Inflammatory macrophage treated with lipopolysaccharide for 1 hour (primary cell): ENCODE results near the gene RNF111.

ENCODE experiments used
- DNase-seq, 2 donors: peaks; one replicate each; pipeline ENCODE4 v3.0.0-alpha.2; 2020 to 2022

Gene RNF111

DNA sequence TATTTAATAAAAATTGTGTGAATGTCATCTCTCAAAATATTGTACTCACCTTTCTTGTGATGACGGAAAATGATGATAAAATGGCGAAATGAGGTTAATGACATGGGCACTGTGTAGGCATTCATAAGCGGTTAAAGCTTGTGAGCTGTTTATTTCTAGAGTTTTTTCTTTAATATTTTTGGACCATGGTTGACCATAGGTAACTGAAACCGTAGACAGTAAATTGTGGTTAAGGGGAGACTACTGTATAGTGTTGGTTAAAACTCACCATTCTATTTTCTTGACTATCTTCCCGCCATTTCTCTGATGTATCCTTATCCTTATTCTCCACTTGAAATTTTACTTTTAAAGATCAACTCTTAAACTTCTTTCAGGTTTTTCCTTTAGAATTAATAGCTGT, 14.5 kb downstream of the RNF111 start:
- no peak for DNase-seq

DNA sequence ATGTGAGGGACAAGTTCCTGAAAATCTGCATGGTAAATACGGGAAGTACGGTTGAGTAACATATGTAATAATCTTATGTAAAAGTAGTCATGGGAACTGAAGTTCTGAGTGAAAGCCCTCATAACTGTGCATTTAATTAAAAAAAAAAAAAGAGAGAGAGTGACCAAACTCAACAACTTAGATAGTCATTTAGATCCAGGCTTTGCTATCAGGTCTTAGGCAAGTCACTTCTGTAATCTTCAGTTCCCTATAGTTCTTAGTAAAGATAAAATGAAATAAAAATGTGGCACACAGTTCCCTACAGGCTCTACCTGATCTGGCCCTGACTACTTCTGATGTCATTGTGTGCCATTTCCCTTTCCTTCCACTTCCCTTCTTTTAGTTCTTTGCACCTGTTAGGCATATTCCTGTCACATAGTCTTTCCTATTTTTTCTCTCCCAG, 15.0 kb downstream of the RNF111 start:
- DNase-seq, result peak; percentile 82 to 93

DNA sequence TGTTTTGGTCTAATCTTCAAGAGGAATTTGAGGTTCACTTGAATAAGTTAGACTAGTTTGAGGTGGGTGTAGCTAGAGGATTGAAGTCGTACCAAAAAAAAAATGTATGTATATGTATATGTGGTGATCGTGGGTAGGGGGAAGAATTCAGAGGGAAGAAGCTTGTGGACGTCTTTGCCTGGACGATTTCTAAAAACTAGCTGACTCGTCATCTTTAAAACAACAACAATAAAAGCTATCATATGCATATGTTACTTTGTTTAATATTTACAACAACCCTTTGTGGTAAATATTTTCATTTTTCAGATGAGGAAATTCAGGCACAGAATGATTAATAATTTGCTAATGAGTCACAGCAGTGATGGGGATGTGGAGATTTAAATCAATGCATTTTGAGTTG, 18.1 kb downstream of the RNF111 start:
- DNase-seq, result no peak

DNA sequence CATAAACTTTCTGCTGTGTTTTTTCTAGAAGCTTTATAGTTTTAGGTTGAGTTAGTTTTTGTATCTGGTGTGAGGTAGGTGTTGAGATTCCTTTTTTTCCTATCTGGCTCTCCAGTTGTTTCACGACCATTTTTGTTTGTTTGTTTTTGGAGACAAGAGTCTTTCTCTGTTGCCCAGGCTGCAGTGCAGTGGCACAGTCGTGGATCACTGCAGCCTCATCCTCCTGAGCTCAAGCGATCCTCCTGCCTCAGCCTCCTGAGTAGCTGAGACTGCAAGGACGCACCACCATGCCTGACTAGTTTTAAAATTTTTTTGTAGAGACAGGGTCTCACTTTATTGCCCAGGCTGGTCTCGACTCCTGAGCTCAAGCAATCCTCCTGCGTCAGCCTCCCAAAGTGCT, 20.6 kb downstream of the RNF111 start:
- no peak for DNase-seq

DNA sequence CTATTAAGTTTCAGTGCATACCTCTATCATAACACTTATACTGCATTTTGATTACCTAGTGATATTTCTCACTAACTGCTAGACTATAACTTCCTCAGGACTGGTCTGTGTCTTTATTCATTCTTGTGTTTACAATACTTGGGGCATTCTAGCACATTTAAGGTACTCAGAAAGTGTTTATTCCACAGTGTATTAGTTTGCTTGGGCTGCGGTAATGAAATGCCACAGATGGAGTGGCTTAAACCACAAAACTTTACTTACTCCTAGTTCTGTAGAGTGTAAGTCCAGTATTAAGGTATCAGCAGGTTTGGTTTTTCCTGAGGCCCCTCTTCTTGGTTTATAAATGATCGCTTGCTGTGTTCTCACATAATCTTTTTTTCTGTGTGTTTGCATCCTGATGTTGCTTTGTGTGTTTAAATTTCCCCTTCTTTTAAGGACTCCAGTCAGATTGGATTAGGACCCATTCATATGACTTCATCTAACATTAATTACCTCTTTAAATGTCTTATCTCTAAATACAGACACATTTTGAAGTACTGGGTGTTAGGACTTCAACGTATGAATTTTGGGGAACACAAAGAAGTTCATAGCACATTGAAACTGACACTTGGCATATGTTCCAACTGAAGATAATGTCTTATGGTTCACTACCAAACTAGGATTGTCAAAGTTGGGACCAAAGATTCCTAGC, 23.9 kb downstream of the RNF111 start:
- DNase-seq, result no peak

DNA sequence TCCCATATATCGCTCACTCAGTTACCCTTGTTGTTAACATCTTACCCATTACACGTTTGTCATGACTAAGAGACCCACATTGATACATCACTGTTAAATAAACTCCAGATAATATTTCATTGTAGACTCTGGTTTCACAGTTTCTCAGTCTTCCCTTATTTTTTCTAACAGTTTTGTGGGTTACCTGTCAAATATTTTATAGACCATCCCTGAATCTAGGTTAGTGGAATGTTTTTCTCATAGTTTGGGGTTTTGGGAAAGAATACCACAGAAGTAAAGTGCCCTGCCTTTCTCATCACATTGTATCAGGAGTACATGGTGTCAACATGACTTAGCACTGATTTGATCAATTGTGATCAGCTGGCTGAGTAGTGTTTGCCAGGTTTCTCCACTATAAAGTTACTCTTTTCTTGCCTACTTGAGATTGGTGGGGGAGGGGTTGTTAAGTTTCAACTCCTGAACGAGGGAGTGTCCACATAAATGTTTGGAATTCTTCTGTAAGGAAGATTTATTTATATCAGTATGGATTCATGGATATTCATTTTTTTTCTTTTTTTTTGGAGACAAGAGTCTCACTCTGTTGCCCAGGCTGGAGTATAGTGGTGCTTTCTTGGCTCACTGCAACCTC, 25.9 kb downstream of the RNF111 start:
- DNase-seq, result no peak

DNA sequence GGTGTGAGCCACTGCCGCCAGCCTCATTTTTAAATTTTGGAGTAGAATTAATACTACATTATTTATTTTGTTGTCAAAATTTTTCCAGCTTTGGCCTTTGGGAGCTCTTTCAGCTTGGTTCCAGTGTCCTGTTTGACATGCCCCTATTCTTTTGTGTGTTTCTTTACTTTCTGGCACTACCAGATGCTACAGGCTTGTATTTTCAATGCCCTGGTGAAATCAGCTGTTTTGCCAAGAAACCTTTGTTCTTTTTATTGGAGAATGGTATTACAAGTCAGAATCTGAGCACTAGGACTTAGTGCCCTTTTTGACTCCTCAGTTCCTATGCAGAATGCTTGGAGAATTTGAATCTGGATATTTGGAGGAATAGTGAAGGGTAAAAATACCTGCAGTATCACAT, 26.6 kb downstream of the RNF111 start:
- no peak for DNase-seq

DNA sequence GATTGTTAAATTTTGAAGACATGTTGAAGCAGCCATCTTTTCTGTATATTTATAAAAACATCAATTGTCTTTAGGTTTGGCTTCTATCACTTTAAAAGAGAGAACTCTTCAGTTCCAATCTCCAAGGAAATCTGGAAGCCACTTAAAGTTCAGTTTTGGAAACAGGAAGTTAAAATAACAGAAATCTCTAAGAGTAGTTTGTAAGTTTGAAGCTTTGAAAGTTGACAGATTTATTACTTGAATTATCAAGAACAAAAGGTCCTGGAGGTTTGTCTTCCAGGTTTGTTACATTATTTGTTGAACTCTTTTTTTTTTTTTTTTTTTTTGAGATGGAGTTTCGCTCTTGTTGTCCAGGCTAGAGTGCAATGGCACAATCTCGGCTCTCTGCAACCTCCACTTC, 30.0 kb downstream of the RNF111 start:
- no peak for DNase-seq

DNA sequence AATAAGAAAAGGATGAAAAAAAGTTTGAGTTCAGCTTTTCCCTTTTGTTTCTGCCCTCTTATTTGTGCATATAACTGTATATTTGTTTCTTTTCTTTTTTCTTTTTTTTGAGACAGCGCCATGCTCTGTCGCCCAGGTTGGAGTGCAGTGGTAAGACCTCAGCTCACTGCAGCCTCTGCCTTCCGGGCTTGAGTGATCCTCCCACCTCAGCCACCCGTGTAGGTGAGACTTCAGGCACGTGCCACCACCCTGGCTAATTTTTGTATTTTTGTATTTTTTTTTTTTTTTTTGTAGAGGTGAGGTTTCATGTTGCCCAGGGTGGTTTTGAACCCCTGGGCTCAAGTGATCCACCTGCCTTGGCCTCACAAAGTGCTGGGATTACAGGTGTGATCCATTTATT, 31.4 kb downstream of the RNF111 start:
- DNase-seq, result no peak

DNA sequence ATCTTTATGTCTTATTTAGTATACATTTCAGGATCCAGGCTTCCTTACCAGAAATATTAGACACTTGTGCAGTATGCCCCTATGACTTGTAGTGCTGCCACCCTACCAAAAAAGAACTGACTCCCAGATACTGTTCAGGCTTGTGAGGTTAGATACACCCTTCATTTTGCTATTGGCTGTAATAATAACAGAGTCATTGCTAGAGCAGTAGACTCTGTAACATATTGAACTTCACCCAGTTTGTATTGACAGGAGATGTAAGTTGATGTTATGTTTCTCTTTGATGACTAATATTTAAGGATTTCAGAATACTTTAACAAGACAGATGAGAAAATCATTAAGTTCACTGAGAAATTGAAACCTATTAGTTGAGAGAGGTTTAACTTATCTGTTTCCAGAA, 32.9 kb downstream of the RNF111 start:
- DNase-seq, result no peak

DNA sequence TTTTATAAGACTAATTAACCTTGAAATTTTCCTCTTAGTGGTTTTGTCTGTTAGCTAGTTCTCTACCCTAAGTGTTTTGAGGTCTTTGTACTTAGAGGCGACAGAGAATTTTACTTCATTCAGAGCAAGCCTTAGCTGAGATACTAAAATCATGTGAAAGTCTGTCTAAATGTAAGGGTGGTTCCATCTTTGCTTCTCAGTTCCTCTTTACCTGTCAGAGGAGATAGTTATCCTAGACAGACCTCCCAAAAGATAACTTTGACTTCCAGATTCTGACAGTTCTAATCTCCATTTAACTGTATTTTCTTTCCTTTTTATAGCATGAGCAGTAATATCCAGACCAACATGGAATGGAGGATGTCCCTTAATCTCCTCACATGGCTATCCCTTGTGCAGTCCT, 34.7 kb downstream of the RNF111 start:
- no peak for DNase-seq

DNA sequence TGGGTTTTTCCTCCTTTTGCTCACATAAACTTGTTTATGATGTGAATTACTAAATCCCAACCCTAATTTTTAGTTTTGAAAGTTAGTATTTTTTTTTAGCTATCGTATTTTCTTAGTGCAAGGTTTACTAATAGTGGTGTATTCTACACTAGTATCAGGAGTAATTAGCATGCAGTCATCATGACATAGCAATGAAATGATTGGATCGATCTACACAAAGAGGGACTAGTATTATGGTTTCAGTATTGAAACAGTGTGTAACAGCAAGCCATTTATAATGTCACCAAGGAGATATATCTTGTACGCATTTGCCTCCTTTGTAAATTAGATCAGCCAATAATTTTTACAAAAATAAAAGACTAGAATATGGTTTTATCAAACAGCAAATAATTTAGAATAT, 38.7 kb downstream of the RNF111 start:
- no peak for DNase-seq

DNA sequence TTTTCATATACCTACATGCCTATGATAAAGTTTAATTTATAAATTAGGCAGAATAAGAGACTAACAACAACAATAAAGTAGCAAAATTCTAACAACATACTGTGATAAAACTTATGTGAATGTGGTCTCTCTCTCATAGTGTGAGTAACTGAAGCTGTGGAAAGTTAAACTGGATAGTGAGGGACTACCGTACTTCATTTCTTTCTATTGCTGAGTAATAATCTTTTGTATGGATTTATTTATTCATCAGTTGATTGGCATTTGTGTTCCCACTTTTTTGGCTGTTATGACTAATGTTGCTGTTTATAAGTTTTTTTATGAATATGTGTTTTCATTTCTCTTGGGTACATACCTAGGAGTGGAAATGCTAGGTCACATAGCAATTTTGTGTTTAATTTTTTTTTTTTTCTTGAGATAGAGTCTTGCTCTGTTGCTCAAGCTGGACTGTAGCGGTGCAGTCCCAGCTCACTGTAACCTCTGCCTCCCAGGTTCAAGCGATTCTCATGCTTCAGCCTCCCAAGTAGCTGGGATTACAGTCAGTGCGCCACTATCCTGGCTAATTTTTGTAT, 41.0 kb downstream of the RNF111 start:
- DNase-seq, result no peak

DNA sequence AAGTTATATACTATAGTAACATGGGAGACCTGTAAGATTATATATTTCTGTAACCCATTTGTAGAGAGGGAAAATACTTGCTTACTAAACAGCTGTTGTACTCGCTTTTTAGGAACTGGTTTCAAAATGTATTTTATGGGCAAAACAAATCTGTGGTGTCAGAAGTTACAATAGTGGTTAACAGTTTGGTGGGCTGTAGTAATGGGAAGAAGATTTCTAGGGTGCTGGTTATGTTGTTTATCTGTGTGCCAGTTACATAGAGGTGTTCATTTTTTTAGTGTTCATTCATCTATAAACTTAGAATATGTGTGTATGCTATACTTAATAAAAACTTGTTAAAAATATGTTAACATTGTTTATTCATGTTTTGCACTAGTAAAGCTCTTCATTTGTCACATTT, 42.1 kb downstream of the RNF111 start:
- DNase-seq, result no peak

DNA sequence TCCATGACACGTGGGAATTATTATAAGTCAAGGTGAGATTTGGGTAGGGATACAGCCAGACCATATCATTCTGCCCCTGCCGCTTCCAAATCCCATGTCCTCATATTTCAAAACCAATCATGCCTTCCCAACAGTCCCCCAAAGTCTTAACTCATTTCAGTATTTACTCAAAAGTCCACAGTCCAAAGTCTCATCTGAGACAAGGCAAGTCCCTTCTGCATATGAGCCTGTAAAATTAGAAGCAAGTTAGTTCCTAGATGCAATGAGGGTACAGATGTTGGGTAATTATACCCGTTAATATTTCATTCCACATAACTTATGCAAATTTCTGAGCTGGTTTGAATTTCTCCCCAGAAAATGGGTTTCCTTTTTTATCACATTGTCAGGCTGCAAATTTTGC, 47.7 kb downstream of the RNF111 start:
- DNase-seq, result peak; percentile 20 to 30

DNA sequence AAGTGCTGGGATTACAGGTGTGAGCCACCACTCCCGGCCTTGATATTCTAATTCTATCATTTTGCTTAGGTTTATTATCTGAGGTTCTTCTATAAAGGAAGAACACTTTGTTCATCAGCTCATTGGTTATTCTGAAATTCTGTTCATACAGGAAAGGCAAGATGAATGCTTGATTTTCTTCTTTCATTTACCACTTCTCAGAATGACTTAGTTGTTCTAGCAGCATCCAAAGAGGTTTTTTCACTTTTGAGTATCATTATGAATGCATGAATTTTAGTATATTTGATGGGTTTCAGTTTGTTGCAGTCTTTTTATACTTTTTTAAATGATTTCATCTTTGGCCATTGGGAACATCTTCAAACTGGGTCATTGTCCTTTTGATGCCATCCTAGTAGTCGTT, 51.8 kb downstream of the RNF111 start:
- no peak for DNase-seq

DNA sequence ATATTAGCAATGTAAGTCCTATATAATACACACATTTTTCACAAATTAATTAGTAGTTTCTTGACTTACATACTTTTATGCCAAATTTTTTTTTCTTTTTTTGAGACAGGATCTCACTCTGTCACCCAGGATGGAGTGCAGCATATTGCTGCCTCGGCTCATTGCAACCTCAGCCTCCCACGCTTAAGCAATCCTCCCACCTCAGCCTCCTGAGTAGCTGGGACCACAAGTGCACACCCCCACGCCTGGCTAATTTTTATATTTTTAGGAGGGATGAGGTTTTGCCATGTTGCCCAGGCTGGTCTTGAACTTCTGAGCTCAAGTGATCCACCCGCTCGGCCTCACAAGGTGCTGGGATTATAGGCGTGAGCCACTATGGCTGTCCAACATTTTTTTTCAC, 54.6 kb downstream of the RNF111 start:
- no peak for DNase-seq

DNA sequence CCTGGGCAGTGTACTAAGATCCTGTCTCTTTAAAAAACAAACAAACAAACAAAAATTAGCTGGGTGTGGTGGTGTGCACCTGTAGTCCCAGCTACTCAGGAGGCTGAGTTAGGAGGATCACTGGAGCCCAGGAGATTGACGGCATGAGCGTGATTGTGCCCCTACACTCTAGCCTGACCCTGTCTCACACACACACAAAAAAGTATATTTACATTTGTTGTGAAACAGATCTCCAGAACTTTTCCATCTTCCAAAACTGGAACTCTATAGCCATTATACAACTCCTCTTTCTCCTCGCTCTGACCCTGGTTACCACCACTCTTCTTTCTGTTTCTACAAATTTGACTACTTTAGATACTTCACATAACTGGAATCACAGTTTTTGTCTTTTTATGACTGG, 61.4 kb downstream of the RNF111 start:
- no peak for DNase-seq

DNA sequence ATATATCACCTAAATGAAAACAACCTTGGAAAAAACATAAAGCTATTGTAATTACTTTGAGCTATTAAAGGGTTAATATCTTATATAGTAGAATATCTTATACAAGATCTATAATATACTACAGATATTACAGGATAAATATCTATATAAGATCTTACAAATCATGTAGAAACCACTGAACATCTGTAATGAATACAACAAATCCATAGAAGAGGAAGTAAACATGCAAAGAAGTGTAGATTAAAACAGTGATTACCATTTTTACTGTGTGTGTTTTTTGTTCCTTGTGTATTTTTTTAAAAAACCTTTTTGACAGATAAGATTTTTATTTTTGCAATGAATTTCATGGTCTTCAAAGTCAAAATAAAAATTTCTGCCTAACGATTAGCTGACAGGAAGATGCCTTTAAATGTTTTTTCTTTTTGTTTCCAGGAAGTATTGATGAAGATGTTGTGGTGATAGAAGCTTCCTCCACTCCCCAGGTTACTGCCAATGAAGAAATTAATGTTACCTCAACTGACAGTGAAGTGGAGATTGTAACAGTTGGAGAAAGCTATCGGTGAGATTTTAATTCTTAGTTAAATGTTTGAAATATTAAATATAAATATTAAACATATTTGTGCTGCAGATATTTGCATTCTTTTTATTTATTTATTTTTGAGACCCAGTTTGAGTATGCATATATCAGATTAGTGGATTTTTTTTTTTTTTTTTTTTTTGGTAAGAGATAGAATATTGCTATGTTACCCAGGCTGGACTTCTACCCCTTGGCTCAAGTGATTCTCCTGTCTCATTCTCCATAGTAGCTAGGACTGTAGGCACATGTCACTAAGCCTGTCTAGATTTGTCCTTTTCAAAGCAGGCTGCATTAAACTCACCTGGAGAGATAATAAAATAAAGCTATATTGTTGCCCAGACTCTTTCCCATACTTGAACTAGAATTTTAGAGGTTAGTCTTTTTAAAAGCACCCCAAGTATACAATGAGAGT, 64.7 kb downstream of the RNF111 start:
- no peak for DNase-seq

DNA sequence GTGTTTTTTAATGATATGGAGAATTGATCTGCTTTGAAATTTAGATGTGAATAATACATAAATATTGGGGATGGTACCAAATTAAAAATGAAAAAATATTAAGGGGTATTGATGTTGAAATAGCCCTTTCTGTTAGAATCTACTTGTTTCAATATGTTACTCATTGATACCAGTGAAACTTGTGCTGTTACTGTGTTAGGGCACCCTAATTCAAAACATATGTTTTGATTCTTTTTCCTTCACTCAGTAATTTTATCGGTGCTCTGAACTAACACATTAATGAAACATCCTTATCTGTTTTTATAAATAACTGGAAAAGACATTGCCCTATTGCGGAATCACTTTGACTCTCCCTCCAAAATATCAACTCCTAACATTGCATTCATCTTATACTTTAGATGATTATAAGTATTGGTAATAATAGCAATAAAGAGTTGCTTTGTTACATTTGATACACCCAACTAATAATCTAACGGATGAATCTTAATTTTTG, 65.5 kb downstream of the RNF111 start:
- no peak for DNase-seq

DNA sequence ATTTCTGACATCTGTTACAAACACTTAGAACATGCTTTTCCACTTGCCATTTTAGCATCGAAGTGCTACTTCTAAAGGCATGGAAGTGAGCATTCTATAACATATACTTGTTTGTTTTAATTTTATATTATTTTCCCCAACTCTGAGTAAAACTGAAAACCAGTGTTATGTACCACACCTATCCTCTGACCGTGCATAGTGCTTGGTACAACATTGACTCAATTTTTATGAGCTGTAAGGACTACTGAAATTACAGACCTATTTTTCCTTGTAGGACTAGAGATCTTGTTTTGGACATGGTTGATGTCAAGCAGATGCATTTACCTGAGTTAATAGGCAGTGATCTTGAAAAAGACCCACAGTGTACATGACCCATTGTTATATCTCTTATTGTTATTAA, 66.0 kb downstream of the RNF111 start:
- no peak for DNase-seq

DNA sequence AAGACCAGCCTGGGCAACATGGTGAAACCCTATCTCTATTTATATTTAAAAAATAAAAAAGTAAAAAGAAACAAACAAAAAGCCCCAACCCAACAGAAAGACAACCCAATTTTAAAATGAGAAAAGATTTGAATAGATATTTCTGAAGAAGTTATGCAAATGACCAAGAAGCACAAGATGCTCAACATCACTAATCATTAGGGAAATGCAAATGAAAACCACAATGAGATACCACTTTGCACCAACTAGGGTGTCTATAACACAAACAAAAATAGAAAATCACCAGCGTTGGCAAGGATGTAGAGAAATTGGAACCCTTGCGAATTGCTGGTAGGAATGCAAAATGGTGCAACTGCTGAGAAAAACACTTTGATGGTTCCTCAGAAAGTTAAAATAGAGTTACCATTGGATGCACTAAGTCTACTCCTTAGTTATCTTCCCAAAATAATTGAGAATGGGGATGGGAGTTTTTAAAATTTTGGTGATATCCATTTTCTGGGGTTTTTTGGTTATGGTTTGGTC, 71.7 kb downstream of the RNF111 start:
- no peak for DNase-seq

DNA sequence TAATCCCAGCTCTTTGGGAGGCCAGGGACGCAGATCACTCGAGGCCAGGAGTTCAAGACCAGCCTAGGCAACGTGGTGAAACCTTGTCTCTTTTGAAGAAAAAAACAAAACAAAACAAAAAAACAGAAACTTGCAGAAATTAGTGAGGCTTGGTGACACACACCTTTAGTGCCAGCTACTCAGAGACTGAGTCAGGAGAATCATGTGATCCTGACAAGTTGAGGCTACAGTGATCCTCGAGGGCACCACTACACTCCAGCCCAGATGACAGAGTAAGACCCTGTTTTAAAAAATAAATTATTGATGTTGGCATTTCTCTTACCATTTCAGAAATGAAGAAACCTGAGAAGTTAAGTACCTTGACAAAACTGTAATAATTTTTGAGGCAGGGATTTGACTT, 72.9 kb downstream of the RNF111 start:
- DNase-seq, result no peak
